Activated CD4-positive, CD25-positive, alpha-beta regulatory T cell (primary cell): Measurements from ENCODE around the gene ATP8B4.

Source experiments
- DNase-seq, 4 experiments: peaks; one replicate each; lab custom pipeline; 2025; lab: John Stamatoyannopoulos, UW

Gene ATP8B4

DNA sequence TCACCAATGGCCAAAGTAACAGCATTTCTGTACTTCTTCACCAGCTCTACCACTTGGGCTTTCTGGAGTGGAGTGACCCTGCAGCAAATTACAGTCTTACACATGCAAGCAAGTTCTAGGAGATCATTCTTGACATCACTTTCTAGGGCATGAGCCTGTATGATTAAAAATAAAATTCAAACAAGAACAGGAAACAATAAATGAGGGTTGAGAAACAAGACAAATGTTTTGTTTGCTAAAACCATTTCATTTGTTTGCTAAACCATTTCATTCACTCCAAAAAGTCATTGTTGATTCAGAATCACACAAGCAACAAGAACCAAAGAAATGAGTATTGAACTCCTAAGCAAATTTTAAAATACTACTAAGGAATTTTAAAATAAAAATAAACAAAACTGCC is 220.9 kb downstream of the ATP8B4 start:
- no peak for DNase-seq

- no peak for DNase-seq
Observed at GRCh38 chr15:49895347-49896223, 223.4 kb downstream of the ATP8B4 start.

DNA sequence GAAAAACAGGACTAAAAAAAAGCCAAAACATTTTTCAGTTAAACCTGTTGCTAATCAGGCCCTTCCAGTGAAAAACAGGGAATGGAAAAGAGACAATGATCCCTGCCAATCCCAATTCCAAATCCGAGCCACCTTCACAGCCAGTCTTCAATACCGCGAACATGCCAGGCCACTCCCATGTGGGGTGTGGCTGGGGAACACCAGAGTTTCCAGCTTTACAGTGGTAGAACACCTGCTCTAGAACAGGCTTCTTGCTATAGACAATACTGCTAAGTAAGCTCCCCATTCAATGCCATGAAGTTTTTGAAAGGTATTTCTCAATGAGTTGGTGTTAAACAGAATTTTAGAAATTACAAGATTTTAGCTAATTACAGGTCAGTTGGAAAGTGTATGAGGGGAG is 228.3 kb downstream of the ATP8B4 start:
- DNase-seq = no peak

DNA sequence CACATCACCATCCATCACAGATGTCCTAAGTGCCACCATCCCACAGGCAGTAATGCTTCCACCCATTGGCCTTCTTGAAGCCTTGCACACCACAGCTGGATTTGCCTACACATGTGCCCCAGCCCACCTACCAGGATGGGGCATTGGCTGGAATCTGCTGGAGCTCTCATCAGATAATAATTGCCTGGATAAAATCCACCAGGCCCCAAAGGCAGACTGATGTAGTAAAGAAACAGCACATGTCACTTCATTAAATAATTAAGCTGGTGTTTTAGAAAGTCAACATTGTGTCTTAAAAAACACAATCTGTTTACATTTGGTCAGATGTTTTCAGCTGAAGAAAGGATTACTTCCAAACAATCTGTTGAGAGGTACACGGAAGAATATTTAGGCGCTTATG is 229.5 kb downstream of the ATP8B4 start:
- no peak for DNase-seq

DNA sequence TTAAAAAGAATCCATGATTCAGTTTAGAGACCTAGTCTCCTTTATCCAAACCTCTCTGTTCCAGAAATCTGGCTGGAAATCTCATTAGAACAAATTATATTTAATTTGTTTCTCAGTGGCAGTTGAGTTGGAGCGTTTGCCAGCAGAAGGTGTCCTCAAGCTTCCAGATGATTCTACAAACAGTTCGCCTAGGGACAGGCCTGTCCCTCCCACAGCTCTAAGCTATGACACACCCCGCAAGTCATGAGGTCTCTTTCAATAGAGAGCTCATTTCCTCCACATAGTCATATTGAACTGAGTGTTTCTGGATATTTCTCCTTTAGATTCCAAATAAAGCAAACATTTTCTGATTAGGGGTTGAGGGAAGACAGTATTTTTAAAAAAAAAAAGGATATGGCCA is 230.3 kb downstream of the ATP8B4 start:
- DNase-seq = no peak

DNA sequence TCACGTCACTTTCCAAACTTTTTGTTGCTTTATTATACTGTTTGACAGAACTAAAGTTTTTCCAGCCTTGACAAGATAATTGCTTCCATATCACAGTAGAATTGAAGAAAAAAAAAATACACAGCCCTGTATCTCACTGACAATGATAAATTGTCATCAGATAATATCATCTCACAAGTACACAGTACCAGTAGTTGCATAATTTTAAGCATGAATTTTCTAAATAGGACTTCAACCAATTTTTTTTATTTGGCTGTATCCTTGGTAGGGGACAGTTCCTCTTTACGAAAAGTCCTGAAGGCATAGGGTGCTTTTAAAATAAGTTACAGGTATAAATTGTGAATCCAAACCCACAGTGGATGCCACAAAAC is 230.7 kb downstream of the ATP8B4 start:
- DNase-seq = no peak

GRCh38 chr15:49887659-49888322 is 231.2 kb downstream of the ATP8B4 start:
- DNase-seq = no peak

GRCh38 chr15:49883121-49883520 is 235.9 kb downstream of the ATP8B4 start:
- no peak for DNase-seq

DNA sequence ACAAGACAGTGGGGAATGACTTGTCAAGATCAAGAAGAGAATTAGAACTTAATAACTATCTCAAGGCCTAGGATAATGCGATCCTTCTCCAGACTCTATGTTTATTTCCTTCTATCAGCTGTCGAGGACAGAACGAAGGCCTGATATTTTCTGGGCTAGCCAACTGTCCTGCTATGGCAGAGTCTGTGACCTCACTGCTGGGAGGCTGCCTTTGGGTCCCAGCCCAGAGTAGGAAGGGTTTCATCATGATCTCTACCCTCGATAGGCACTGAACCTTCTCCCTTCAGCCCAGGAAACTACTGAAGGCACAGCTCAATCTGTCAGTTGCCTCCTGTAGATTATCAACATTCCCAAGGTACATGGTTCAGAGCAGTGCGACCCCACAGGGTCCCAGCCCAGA is 237.2 kb downstream of the ATP8B4 start:
- DNase-seq = peak in 1 of 4 experiments; percentile 1

DNA sequence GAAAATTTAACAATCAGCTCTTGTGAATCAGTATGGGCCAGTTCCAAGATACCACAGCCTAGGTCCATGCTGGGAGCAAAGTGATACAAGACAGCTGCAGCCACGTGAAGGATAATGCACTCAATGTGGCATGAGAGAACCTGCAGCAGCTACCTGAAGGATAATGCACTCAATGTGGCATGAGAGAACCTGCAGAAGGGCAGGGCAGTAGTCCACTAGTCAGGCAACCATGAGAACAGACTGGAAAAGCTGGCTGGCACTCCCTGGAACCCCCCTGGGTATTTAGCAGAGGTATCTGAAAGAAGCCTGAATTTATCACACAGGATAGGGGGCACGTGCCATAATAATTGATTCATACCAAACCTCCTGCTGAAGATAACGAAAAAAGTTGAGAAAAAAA is 237.6 kb downstream of the ATP8B4 start:
- DNase-seq = no peak

DNA sequence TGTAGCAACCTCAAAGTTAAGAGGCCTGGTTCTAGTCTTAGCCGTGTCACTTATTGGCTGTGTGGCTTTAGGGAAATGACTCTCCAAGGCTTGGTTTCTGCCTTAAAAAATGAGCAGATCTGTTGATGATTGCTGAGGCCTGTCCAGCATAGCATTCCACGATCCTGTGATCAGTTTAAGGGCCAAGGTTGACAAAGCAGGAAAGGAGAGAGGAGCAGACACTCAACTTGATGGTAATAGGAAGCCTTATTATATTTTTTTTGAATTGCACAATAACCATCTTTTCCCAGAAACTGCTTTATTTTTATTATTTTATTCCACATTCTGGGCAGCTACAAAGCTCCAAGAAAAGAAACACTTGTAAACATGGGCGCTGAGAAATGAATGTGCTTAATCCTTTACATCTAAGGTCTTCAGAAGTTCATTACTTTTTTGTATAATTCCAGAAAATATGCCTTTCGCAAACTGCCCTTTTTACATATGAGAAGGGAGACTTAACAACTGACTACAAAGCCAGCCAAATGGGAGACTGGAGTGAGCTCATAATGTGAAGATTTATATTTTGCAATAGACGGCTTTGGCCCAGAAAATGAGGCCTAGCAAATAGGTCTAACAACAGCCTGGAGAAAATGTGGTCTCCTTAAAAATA is 241.0 kb downstream of the ATP8B4 start:
- DNase-seq = no peak

DNA sequence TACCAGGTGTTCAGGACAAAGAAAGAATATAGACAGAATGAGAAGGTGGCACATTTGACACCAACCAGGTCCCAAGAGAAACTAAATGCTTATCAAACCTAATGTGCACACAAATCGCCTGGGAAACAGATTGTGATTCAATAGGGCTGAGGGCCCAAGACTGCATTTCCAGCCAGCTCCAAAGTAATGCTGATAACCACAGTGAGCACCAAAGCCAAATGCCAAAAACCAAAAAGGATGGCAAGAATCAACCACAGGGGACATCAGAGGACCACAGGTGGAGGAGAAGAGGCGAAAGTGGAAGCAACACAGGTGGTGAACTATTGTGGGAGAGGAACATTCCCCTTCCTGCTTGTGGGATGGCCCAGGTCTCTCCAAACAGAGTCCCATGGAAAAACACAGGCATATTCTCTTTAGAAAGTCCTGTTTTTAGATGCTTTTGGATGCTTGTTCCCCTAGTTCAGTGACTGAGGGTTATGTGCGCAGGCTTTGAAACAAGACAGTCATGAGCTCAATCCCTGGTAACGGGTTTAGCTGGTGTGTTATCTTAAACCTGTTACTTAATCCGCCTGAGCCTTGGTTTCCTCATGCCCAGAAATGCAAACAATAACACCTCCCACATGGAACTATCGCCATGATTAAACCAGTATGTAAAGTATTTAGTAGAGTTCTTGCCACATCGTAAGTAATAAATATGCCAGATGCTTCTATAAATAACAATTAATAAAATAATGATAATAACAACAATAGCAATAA is 241.7 kb downstream of the ATP8B4 start:
- DNase-seq = no peak

DNA sequence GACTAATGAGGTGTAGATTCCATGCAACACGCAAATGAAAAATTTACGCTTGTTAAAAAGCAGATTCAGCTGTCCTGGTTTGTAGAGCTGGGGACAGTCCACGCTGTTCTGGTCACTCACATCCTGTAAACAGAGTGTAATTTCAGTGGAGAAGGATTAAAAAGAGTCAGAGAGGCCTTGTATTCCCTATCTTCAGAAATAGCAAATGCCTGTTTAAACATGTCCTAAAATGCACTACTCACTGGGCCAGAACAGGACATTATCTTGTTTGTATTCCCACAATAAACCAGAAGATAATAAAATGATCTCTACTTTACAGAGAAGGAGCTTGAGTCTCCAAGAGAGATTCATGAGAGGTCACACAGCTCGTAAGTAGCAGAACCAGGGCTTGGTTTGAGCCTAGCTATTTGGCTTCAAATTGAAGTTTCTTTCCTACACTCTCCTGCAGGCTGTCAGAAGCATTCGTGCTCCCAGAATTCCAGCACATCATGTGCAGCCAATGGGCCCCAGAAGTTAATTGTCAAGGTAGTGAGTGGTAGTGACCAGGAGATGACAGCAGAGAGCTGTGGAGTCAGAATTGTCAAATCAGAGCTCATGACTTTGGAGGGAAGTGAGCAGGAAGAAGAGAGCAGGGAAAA is 242.5 kb downstream of the ATP8B4 start:
- no peak for DNase-seq

GRCh38 chr15:49875392-49875791 is 243.6 kb downstream of the ATP8B4 start:
- no peak for DNase-seq

DNA sequence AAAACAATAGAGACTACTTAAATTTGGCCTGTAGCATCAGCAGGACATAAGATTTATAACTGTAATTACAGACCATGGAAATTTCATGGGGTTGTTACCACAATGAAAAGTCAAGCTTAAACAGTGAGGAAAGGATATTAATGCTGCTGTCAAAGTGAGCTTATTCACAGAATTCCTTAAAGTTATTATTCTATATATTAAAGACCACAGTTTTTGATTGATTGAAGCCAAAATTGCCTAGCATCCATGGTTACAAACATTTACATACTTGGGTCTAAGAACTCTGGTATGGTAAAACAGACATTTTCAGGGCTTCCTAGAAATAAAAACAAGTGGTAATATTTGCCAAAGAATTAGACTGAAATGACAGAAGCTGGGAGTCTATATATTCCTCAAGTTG is 248.6 kb downstream of the ATP8B4 start:
- DNase-seq = no peak

DNA sequence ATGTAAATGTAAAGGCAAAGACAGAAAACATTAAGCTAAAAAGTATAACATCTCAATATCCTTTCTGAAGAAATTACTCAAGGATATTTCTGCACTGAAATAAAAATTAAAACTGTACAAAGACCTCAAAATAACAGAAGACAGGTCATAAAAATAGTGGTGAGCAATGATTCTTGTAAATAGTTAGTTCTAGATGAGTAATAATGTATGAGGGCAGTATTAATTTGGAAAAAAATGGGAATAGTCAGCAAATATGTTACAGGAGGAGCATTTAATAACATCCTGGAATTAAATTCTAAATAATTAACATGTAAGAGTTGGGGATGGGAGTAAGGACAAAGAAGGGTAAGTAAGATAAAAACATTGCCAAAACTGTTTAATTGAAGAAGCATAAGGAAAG is 250.7 kb downstream of the ATP8B4 start:
- no peak for DNase-seq

DNA sequence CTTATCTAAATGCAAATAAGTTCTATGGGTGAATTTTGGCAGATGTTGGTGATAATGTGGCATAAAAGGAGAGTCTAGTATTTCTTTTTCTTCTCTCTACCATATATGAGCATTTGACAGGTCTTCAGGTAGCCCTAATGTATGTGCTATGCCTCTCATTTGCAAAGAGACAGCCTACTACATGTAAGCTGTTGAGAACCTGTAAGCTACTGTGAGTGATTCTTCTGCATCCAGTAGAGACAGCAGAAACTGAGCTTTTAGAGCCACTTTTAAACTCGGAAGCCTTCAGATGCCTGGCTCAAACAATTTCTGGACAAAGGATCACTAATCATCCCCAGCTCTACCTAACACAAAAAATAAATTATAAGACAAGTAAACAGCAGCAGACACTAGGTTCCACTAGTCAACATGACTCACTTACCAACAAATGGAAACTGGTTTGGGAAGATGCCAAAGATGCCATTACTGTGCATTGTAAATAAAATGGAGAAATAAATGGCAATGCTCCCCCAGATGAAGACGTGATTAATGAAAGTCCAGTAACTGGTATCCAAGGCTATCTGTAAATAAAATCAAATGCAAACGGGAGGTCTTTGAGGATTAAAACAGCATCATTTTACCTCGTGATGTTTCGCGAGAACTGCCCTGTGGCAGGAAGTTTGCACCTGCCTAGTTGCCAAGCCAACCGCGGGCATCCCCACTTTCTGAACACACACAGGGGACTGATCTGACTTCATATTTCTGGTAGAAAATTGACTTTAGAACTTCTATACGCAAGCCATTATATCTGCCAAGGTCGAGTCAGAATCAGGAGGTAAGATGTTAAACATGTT is 252.9 kb downstream of the ATP8B4 start:
- DNase-seq = no peak

- no peak for DNase-seq
Observed at GRCh38 chr15:49864251-49864650, 254.8 kb downstream of the ATP8B4 start.

DNA sequence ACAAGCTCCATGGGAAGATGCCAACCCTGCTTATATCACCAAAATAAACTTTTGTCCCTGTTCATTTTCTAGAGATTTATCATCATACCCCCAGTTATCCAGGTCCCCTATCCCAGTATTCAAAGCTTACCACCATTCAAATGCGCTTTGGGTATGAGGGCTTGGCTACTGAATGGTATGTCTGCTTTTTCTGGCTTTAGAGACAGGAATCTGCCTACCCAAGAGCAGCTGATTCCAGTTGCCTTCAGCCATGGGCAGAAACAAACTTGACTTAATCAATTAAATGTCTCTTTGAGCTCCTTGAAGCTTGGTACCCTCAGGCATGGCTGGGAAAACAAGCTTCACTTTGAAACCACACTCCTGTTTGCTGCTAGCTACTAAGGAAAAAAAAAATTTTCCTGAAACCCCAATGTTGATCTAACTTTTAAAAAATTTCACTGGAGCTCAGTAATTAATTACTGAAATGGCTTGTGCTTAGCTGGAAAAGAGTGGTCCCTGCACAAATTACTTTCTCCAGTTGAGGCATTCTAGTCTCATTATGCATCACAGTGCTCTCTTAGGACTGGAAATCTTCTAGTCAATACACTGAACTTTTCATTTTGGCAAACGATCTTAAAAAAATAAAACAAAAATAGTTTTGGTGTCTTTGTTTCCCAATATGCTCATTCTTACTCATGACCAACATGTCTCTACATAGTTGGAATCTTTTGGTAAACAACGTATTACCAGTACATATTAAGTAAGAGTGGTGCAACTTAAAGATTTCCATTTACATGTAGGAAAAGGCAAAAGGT is 255.4 kb downstream of the ATP8B4 start:
- no peak for DNase-seq

DNA sequence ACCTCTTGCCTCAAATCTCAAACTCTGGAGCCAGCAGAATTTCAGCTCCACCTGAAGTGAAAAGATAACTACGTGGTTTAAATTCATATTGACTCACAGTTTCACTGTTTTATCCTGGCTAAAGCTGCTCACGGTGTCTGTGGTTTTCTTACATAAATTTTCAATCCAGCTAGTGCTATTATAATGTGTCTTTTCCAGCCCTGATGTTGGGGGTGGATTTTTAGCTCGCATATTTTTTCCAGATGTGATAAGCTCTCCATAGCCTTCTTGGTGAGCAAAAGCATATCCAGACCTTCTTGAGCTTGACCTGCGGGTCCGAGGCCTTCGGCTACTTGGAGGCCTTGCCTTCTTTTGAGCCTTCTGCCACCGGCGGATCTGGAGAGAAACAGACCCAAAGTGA is 258.9 kb downstream of the ATP8B4 start:
- no peak for DNase-seq
